Activated naive CD4-positive, alpha-beta T cell treated with anti-CD3 and anti-CD28 coated beads, Interleukin-2, amount 10 ng/mL, durations not matched to agents 7 days and 5 days (primary cell): ENCODE measurements around the gene PALB2.
"Not testable (repeated sequence)": the region's sequence is repeated elsewhere in the genome, so short reads cannot be mapped to it uniquely, and the experiment has no call there.

ENCODE experiments used
- CTCF ChIA-PET: fragments of 350-600 bp; sonication (Branson Sonifier 250); formaldehyde crosslinking; loops from one replicate; lab custom pipeline; 2021; ENCODE audit warnings: antibody characterized with exemption; lab: Charles Lee
- DNase-seq: peaks from one replicate; pipeline ENCODE4 v3.0.0-alpha.2; 2020
- H3K27ac Mint-ChIP-seq: one replicate; pipeline ENCODE4 v1.8.0; 2021; ENCODE audit warnings: mild to moderate bottlenecking, moderate library complexity, mixed read lengths
- H3K27me3 Mint-ChIP-seq: one replicate; pipeline ENCODE4 v1.8.0; 2021; ENCODE audit warnings: mild to moderate bottlenecking, mixed read lengths
- H3K36me3 Mint-ChIP-seq: one replicate; pipeline ENCODE4 v1.8.0; 2021; ENCODE audit warnings: mixed read lengths
- H3K4me1 Mint-ChIP-seq: one replicate; pipeline ENCODE4 v1.8.0; 2021; ENCODE audit warnings: mixed read lengths
- H3K4me3 Mint-ChIP-seq: one replicate; pipeline ENCODE4 v1.8.0; 2021; ENCODE audit warnings: mild to moderate bottlenecking, moderate library complexity, mixed read lengths
- H3K9me3 Mint-ChIP-seq: one replicate; pipeline ENCODE4 v1.8.0; 2021; ENCODE audit warnings: mixed read lengths

Gene PALB2

GRCh38 chr16:23583271-23583670 is 57.8 kb downstream of the PALB2 start:
- H3K4me3 Mint-ChIP-seq, H3K4me1 Mint-ChIP-seq, H3K9me3 Mint-ChIP-seq, CTCF ChIA-PET, H3K27me3 Mint-ChIP-seq, H3K27ac Mint-ChIP-seq, DNase-seq: not testable (repeated sequence)
- peaks cover 30% of the 10 kb centered on the region for H3K36me3 Mint-ChIP-seq

- no peak overlapping the region for H3K4me3 Mint-ChIP-seq
- H3K36me3 Mint-ChIP-seq = peaks cover 32% of the 10 kb centered on the region
- DNase-seq = no peak
- no peaks in the 10 kb centered on the region for H3K9me3 Mint-ChIP-seq
- no peaks in the 10 kb centered on the region for H3K4me1 Mint-ChIP-seq
- CTCF ChIA-PET = interaction anchor here (0.6 kb wide), 1 partner anchor 106 kb away, joined by 3 read pairs; no protein-coding TSS in a partner anchor
- H3K27me3 Mint-ChIP-seq = no peaks in the 10 kb centered on the region
- H3K27ac Mint-ChIP-seq = no peak overlapping the region
Measured at GRCh38 chr16:23581764-23582163, 59.3 kb downstream of the PALB2 start.

- CTCF ChIA-PET = no interaction called here
- peaks cover 30% of the 10 kb centered on the region for H3K36me3 Mint-ChIP-seq
- DNase-seq = no peak
- H3K27me3 Mint-ChIP-seq = no peaks in the 10 kb centered on the region
- no peaks in the 10 kb centered on the region for H3K9me3 Mint-ChIP-seq
- no peak overlapping the region for H3K4me3 Mint-ChIP-seq
- no peak overlapping the region for H3K27ac Mint-ChIP-seq
- H3K4me1 Mint-ChIP-seq = no peaks in the 10 kb centered on the region
Measured at GRCh38 chr16:23580391-23580790, 60.7 kb downstream of the PALB2 start.

- Mint-ChIP-seq H3K9me3 (no peaks in the 10 kb centered on the region), H3K4me1 (no peaks in the 10 kb centered on the region), H3K27me3 (no peaks in the 10 kb centered on the region), H3K27ac (no peak overlapping the region), H3K4me3 (no peak overlapping the region), H3K36me3 (peaks cover 26% of the 10 kb centered on the region)
- CTCF ChIA-PET = no interaction called here
- DNase-seq = no peak
Measured at GRCh38 chr16:23579371-23579770, 61.7 kb downstream of the PALB2 start.

GRCh38 chr16:23578101-23578830 is 62.8 kb downstream of the PALB2 start:
- Mint-ChIP-seq H3K36me3 (peaks cover 21% of the 10 kb centered on the region), H3K4me3 (no peak overlapping the region), H3K27me3 (no peaks in the 10 kb centered on the region), H3K4me1 (no peaks in the 10 kb centered on the region), H3K9me3 (no peaks in the 10 kb centered on the region), H3K27ac (no peak overlapping the region)
- no peak for DNase-seq
- CTCF ChIA-PET = no interaction called here

- Mint-ChIP-seq H3K4me1 (no peaks in the 10 kb centered on the region), H3K36me3 (peaks cover 21% of the 10 kb centered on the region), H3K4me3 (no peak overlapping the region), H3K27me3 (no peaks in the 10 kb centered on the region), H3K27ac (no peak overlapping the region), H3K9me3 (no peaks in the 10 kb centered on the region)
- CTCF ChIA-PET = no interaction called here
- DNase-seq = no peak
Measured at GRCh38 chr16:23577493-23577892, 63.6 kb downstream of the PALB2 start.

- Mint-ChIP-seq H3K9me3 (no peaks in the 10 kb centered on the region), H3K4me1 (no peaks in the 10 kb centered on the region), H3K27me3 (no peaks in the 10 kb centered on the region), H3K36me3 (peaks cover 27% of the 10 kb centered on the region), H3K27ac (no peak overlapping the region), H3K4me3 (no peak overlapping the region)
- CTCF ChIA-PET = interaction anchor here (1.0 to 1.6 kb wide), 2 partner anchors 18 to 21 kb away, joined by 3 read pairs; partner anchors contain the start of genes NDUFAB1 and UBFD1
- DNase-seq = no peak
Measured at GRCh38 chr16:23575834-23576233, 65.3 kb downstream of the PALB2 start.

- peaks cover 21% of the 10 kb centered on the region for H3K36me3 Mint-ChIP-seq
- CTCF ChIA-PET = no interaction called here
- no peaks in the 10 kb centered on the region for H3K27me3 Mint-ChIP-seq
- no peak overlapping the region for H3K4me3 Mint-ChIP-seq
- H3K4me1 Mint-ChIP-seq = no peaks in the 10 kb centered on the region
- no peak for DNase-seq
- no peak overlapping the region for H3K27ac Mint-ChIP-seq
- no peaks in the 10 kb centered on the region for H3K9me3 Mint-ChIP-seq
Measured at GRCh38 chr16:23573817-23574216, 67.3 kb downstream of the PALB2 start.

GRCh38 chr16:23572394-23572793 is 68.7 kb downstream of the PALB2 start:
- no peak for DNase-seq
- CTCF ChIA-PET = no interaction called here
- no peaks in the 10 kb centered on the region for H3K9me3 Mint-ChIP-seq

GRCh38 chr16:23571895-23572294 is 69.2 kb downstream of the PALB2 start:
- CTCF ChIA-PET = interaction anchor here (1.2 kb wide), 1 partner anchor 14 kb away, joined by 6 read pairs; the partner anchor contains the start of gene UBFD1
- H3K9me3 Mint-ChIP-seq = no peaks in the 10 kb centered on the region
- no peak overlapping the region for H3K27ac Mint-ChIP-seq
- peaks cover 27% of the 10 kb centered on the region for H3K36me3 Mint-ChIP-seq
- H3K27me3 Mint-ChIP-seq = no peaks in the 10 kb centered on the region
- DNase-seq = no peak
- H3K4me3 Mint-ChIP-seq = no peak overlapping the region
- no peaks in the 10 kb centered on the region for H3K4me1 Mint-ChIP-seq

More at GRCh38 chr16:23572394-23572793, 68.7 kb downstream of the PALB2 start:
- no peak overlapping the region for H3K27ac Mint-ChIP-seq
- H3K27me3 Mint-ChIP-seq = no peaks in the 10 kb centered on the region
- peaks cover 24% of the 10 kb centered on the region for H3K36me3 Mint-ChIP-seq
- no peaks in the 10 kb centered on the region for H3K4me1 Mint-ChIP-seq
- no peak overlapping the region for H3K4me3 Mint-ChIP-seq

- no peak for DNase-seq
- Mint-ChIP-seq H3K4me3 (no peak overlapping the region), H3K27ac (no peak overlapping the region), H3K9me3 (no peaks in the 10 kb centered on the region), H3K4me1 (no peaks in the 10 kb centered on the region), H3K36me3 (peaks cover 29% of the 10 kb centered on the region), H3K27me3 (no peaks in the 10 kb centered on the region)
- CTCF ChIA-PET = interaction anchor here (1.2 kb wide), 1 partner anchor 13 kb away, joined by 6 read pairs; the partner anchor contains the start of gene UBFD1
Measured at GRCh38 chr16:23570992-23571632, 70.0 kb downstream of the PALB2 start.

GRCh38 chr16:23567602-23568001 is 73.5 kb downstream of the PALB2 start:
- no peaks in the 10 kb centered on the region for H3K4me1 Mint-ChIP-seq
- H3K27ac Mint-ChIP-seq = no peak overlapping the region
- CTCF ChIA-PET = no interaction called here
- H3K9me3 Mint-ChIP-seq = no peaks in the 10 kb centered on the region
- DNase-seq = no peak
- peaks cover 47% of the 10 kb centered on the region for H3K36me3 Mint-ChIP-seq
- H3K27me3 Mint-ChIP-seq = no peaks in the 10 kb centered on the region
- no peak overlapping the region for H3K4me3 Mint-ChIP-seq

- DNase-seq = no peak
- no peaks in the 10 kb centered on the region for H3K4me1 Mint-ChIP-seq
- H3K36me3 Mint-ChIP-seq = peaks cover 46% of the 10 kb centered on the region
- H3K27ac Mint-ChIP-seq = no peak overlapping the region
- CTCF ChIA-PET = no interaction called here
- no peaks in the 10 kb centered on the region for H3K27me3 Mint-ChIP-seq
- H3K9me3 Mint-ChIP-seq = no peaks in the 10 kb centered on the region
- no peak overlapping the region for H3K4me3 Mint-ChIP-seq
Measured at GRCh38 chr16:23566724-23567123, 74.4 kb downstream of the PALB2 start.

- Mint-ChIP-seq H3K9me3 (no peaks in the 10 kb centered on the region), H3K4me1 (peaks cover 7% of the 10 kb centered on the region), H3K36me3 (peaks cover 47% of the 10 kb centered on the region), H3K27ac (no peak overlapping the region), H3K27me3 (no peaks in the 10 kb centered on the region), H3K4me3 (no peak overlapping the region)
- CTCF ChIA-PET = no interaction called here
- DNase-seq = no peak
Measured at GRCh38 chr16:23564575-23565363, 76.3 kb downstream of the PALB2 start.
